GM12874 (cell line): ENCODE results near the gene PLXDC2.

Experiments
- CTCF ChIP-seq: IDR thresholded peaks from 2 replicates; pipeline ENCODE4 v1.5.1; 2011; ENCODE audit warnings: low read depth, mild to moderate bottlenecking, control low read depth, low read length, moderate library complexity; ENCODE audit not compliant: insufficient read depth

Gene PLXDC2

DNA sequence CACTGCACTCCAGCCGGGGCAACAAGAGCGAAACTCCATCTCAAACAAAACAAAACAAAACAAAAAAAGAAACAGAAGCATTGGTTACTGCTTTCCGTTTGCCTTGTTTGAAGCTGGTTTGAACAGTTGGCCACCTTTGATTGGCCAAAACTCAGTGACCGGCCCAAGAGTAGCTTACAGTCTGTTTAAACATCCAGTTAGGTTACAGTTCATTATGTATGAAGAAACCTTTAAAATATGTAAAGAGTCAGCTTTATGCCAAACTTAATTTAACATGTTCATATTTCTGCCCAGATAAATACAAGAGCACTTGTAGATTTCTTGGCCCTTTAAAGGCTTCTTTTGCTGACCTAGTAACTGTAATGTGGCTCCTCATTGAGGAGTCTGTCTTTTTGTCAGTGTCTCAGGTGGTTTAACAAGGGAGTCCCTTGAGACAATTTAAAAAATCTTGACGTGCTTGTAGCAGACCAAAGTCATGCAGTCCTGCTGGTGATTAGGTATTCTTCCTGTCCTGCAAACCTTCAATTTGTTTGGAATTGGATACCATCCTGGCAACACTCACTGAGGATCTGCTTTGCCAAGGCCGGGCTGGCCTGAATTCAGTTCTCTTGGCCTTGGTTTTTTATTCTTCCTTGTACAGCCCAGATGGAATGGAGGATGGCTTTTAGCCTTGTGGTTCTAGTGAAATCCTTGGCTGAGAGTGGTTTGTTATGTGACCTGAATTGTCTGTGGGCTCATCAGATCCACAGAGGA, 128.9 kb downstream of the PLXDC2 start:
- no peak for TF ChIP-seq CTCF

- no peak for TF ChIP-seq CTCF
Measured at GRCh38 chr10:19946245-19946644, 130.0 kb downstream of the PLXDC2 start.

GRCh38 chr10:19946791-19947190, 130.6 kb downstream of the PLXDC2 start:
- no peak for TF ChIP-seq CTCF

GRCh38 chr10:19947215-19947614, 131.0 kb downstream of the PLXDC2 start:
- TF ChIP-seq CTCF: no peak

DNA sequence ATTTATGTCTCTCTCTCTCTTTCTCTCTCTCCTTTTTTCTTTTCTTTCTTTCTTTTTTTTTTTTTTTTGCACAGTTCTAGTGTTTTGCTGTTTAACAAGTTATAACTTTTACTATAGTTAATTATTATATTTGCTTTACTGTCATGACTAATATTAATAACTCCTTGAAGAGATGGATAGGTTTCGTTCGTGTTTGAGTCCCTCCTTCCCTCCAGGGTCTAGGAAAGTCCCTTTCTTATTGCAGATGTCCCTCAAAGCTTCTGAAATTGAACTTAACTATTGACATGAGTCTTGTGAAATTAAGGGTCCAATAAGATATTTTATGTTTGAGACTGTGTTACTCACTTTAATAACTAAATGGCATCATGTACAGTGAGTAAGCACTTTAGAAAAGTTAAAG, 131.4 kb downstream of the PLXDC2 start:
- no peak for TF ChIP-seq CTCF

DNA sequence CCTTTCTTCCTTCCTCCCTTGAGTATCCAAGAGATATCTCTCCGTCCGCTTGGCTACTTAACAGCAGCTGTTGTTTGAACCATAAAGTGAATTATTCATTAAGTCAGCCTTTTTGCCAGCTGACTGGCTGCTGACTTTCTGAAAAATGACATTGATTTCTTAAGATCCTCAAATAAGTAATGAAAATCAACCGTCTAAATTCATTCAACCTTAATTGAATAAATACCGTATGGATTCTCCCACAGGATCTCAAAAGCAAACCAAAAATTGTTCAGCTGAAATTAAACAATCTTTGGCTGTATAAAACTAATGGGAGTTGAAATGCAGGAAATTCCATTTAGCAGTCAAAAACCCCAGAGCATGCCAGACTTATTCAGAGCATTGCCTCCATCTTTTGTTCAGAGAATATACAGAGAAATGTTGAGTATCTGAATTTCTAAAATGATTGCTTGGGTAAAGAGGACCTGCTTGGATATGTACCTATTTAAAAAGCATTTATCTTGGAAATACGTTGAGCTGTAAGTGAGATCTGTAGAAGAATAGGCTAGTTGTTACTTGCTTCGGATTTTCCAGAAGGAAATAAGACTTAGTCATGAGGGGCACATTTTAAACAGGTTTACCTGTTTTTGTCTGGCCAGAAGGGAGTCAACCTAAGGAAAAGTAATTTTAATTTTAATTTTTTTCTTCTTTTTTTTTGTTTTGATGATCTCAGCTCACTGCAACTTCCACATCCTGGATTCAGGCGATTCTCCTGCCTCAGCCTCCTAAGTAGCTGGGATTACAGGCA, 136.2 kb downstream of the PLXDC2 start:
- no peak for TF ChIP-seq CTCF

DNA sequence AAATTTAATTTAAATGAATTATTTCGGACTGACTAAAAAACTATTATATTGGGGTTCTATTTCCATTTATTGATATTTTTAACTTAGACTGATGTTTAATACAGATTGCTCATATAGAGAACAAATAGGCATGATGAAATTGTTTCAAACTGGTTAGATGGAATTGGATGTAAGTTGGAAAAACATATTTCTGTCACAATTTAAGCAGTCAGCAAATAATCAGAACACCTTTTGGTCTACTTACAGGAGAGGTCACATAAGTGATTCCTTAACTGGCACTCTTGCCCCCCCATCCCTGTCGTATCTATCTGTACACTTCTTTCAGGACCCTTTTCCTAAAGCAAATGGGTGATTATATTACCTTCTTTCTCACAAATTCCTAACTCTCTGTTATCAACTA, 138.4 kb downstream of the PLXDC2 start:
- no peak for TF ChIP-seq CTCF
